DND-41 (cell line): ENCODE measurements around the gene CDK11B.
A peak's percentile ranks its signal among the peaks of the same experiment; 100 is the strongest.

Experiments used
- ATAC-seq: fragments of 200-7000 bp; cut with Tn5 transposase; 3 replicates; pipeline ENCODE4 v1.9.1; 2021; ENCODE audit warnings: low read depth; ENCODE audit not compliant: insufficient read depth
- DNase-seq: peaks from one replicate; pipeline ENCODE4 v3.0.0-alpha.2; 2020
- H2AFZ ChIP-seq: 2 replicates; pipeline ENCODE4 v1.6.0; 2012; ENCODE audit warnings: low read depth, low read length
- H3K27ac ChIP-seq: 2 replicates; pipeline ENCODE4 v1.5.1; 2012; ENCODE audit warnings: low read length, inconsistent platforms
- H3K27me3 ChIP-seq: fragments of 200-600 bp; sonication (generic); 2 replicates; pipeline ENCODE4 v1.6.0; 2012; ENCODE audit warnings: low read length, mild to moderate bottlenecking, inconsistent platforms; ENCODE audit not compliant: insufficient read depth, poor library complexity
- H3K36me3 ChIP-seq: 2 replicates; pipeline ENCODE4 v1.5.1; 2012; ENCODE audit warnings: low read length, inconsistent platforms; ENCODE audit not compliant: insufficient read depth
- H3K4me1 ChIP-seq: 2 replicates; pipeline ENCODE4 v1.5.1; 2012; ENCODE audit warnings: mild to moderate bottlenecking, low read length; ENCODE audit not compliant: insufficient read depth
- H3K4me2 ChIP-seq: 2 replicates; pipeline ENCODE4 v1.6.0; 2012; ENCODE audit warnings: mild to moderate bottlenecking, moderate library complexity, low read length, inconsistent platforms; ENCODE audit not compliant: insufficient read depth
- H3K4me3 ChIP-seq, 2 experiments: fragments of 200-600 bp in 1 of 2; shearing (Covaris generic) in 1 of 2; 2 replicates each; pipeline ENCODE4 v1.5.1; 2012 to 2016; ENCODE audit warnings: inconsistent platforms in 2 of 2, low read length in 2 of 2, mild to moderate bottlenecking in 2 of 2, low read depth in 1 of 2, moderate library complexity in 1 of 2
- H3K79me2 ChIP-seq: 2 replicates; pipeline ENCODE4 v1.6.0; 2012; ENCODE audit warnings: low read length, inconsistent platforms; ENCODE audit not compliant: insufficient read depth
- H3K9ac ChIP-seq: 2 replicates; pipeline ENCODE4 v1.6.0; 2012; ENCODE audit warnings: low read depth, mild to moderate bottlenecking, inconsistent platforms, low read length, moderate library complexity
- H3K9me3 ChIP-seq: 2 replicates; pipeline ENCODE4 v1.5.1; 2012; ENCODE audit warnings: low read length, moderate library complexity, mild to moderate bottlenecking, inconsistent platforms; ENCODE audit not compliant: insufficient read depth, severe bottlenecking
- H4K20me1 ChIP-seq: 2 replicates; pipeline ENCODE4 v1.6.0; 2012; ENCODE audit warnings: low read length; ENCODE audit not compliant: insufficient read depth
- CTCF ChIP-seq: IDR thresholded peaks from 2 replicates; pipeline ENCODE4 v1.5.1; 2012; ENCODE audit warnings: borderline replicate concordance, low read length, moderate library complexity, mild to moderate bottlenecking; ENCODE audit not compliant: poor library complexity, severe bottlenecking; ENCODE audit errors: extremely low read depth
- EZH2 ChIP-seq: IDR thresholded peaks from 3 replicates; pipeline ENCODE4 v1.6.1; 2012; ENCODE audit warnings: borderline replicate concordance, low read depth, mild to moderate bottlenecking, moderate library complexity, low read length, inconsistent platforms; ENCODE audit not compliant: severe bottlenecking

CDK11B gene

GRCh38 chr1:1594602-1595260, 64.1 kb downstream of the CDK11B start:
- TF ChIP-seq EZH2 (no peak), CTCF (no peak)
- Histone ChIP-seq H3K4me3 (no peak overlapping the region), H3K4me1 (no peaks in the 10 kb centered on the region), H3K79me2 (no peaks in the 10 kb centered on the region), H2AFZ (no peak overlapping the region), H4K20me1 (no peaks in the 10 kb centered on the region), H3K4me2 (no peak overlapping the region), H3K27ac (no peak overlapping the region), H3K9me3 (no peaks in the 10 kb centered on the region), H3K9ac (no peak overlapping the region), H3K27me3 (no peaks in the 10 kb centered on the region), H3K36me3 (no peaks in the 10 kb centered on the region)
- DNase-seq (no peak), ATAC-seq (peak; percentile 56; the same call in 2 of the 3 replicates)

GRCh38 chr1:1593834-1594601, 64.8 kb downstream of the CDK11B start:
- no peak overlapping the region for H3K9ac ChIP-seq
- no peaks in the 10 kb centered on the region for H3K4me1 ChIP-seq
- no peak overlapping the region for H3K4me3 ChIP-seq
- H2AFZ ChIP-seq, result no peak overlapping the region
- H3K36me3 ChIP-seq, result no peaks in the 10 kb centered on the region
- no peaks in the 10 kb centered on the region for H4K20me1 ChIP-seq
- DNase-seq (no peak), ATAC-seq (no peak)
- H3K79me2 ChIP-seq, result no peaks in the 10 kb centered on the region
- no peaks in the 10 kb centered on the region for H3K9me3 ChIP-seq
- H3K27me3 ChIP-seq, result no peaks in the 10 kb centered on the region
- no peak overlapping the region for H3K27ac ChIP-seq
- TF ChIP-seq EZH2 (no peak), CTCF (no peak)
- H3K4me2 ChIP-seq, result no peak overlapping the region

DNA sequence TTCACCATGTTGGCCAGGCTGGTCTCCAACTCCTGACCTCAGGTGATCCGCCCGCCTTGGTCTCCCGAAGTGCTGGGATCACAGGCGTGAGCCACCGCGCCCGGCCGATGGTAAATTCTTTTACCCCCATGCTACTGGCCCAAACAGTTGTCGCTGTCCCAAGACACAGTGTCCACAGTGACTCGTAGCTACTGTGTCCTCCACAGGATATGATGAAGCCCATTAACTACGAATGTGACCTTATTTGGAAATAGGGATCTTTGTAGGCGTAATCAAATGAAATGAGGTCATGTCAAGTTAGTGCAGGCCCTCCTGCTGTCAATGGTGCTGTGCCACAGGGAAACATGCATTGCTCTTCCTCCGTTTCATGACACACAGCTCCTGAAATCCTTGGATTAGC, 67.4 kb downstream of the CDK11B start:
- DNase-seq (no peak), ATAC-seq (no peak)
- no peak overlapping the region for H2AFZ ChIP-seq
- no peaks in the 10 kb centered on the region for H3K9me3 ChIP-seq
- no peaks in the 10 kb centered on the region for H4K20me1 ChIP-seq
- H3K4me3 ChIP-seq, result no peak overlapping the region
- no peak overlapping the region for H3K27ac ChIP-seq
- no peaks in the 10 kb centered on the region for H3K36me3 ChIP-seq
- no peak overlapping the region for H3K9ac ChIP-seq
- H3K4me2 ChIP-seq, result no peak overlapping the region
- no peaks in the 10 kb centered on the region for H3K4me1 ChIP-seq
- TF ChIP-seq CTCF (no peak), EZH2 (no peak)
- no peaks in the 10 kb centered on the region for H3K27me3 ChIP-seq
- no peaks in the 10 kb centered on the region for H3K79me2 ChIP-seq
